Lower leg skin (tissue), 3 donors: ENCODE results near the gene BET1.

ENCODE experiments used
- CTCF ChIP-seq, 3 donors: fragments of 450-650 bp; IDR thresholded peaks; one replicate each; pipeline ENCODE4 v1.5.1; 2016; ENCODE audit warnings: antibody characterized with exemption in 3 of 3, mild to moderate bottlenecking in 3 of 3, moderate library complexity in 2 of 3
- POLR2A ChIP-seq, 2 donors: fragments of 450-650 bp; IDR thresholded peaks; one replicate each; pipeline ENCODE4 v1.6.1; 2016 to 2017; ENCODE audit warnings: antibody characterized with exemption in 2 of 2, mild to moderate bottlenecking in 1 of 2, moderate library complexity in 1 of 2

DNA sequence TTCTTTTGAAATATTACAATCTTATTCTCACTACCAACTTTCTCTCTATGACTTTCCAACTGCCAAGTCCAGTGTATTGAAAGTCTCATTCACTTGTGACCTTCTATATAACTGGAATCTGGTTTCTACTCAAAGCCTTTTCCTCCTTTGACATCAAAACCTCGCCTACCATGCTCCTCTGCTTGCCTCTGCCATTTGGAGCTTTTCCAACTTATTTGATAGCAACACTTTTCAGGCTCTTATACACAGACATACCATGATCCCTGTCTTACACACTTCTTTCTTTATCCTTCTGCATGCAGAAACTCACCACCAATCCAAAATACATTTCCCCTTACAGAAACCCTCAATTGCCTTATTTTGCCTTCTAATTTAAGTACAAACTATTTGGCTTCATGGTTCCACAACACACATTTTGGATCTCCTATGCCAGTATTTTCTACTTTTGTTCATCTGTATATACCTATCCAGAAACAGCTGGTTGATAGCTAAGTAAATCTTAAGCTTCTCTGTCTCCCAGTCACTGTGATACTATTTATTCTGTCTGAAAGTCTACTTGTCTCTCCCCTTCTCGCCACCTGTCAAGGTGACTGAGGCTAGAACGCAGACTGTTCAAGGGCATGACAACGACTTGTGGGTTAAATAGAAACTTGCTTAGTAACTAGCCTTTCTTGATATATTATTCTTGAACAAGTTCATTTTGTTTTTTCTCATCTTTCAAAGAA, 60.2 kb downstream of the BET1 start:
- TF ChIP-seq CTCF (IDR thresholded peaks at IDR 0.05) (no peak), POLR2A (IDR thresholded peaks at IDR 0.05) (no peak)
